Measurements from ENCODE around the gene AMIGO3.

DNA sequence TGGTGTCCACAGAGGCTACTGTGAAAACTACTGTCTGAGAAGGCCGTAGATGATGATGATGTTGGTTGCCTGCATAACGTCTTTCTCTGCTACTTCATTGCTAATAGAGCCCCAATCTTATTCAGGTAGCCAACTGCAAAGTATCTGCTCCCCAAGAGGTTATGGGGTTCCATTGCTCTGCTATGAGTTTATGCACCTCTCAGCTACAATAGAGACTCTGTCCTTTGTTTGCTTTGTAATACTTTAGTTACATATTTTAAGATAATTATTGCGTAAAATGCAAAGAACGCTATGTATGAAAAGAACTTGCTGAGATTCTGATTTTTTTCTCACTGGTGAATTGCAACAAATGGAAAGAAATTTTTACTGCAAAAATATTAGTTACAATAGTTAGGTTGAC is 32.0 kb upstream of the AMIGO3 start:
- TF ChIP-seq POLR2A (IDR thresholded peaks at IDR 0.05; ENCODE audit: low read length) (no peak), GATA1 (IDR thresholded peaks at IDR 0.05; ENCODE audit: low read depth, low read length) (no peak)

All from erythroblast (primary cell).